ENCODE data around the gene CYBC1. TPM values are rescaled to one million over a fixed set of nuclear protein-coding genes. Genes with fewer than 3 reads are reported as not detected.

CYBC1 gene
- total and polyA plus RNA-seq, 9 of the 15 experiments (the other 6 are each of a cell fraction or from before 2014, with no cell fraction given) = 1.3 to 71.8 (median 49.9) TPM

DNA sequence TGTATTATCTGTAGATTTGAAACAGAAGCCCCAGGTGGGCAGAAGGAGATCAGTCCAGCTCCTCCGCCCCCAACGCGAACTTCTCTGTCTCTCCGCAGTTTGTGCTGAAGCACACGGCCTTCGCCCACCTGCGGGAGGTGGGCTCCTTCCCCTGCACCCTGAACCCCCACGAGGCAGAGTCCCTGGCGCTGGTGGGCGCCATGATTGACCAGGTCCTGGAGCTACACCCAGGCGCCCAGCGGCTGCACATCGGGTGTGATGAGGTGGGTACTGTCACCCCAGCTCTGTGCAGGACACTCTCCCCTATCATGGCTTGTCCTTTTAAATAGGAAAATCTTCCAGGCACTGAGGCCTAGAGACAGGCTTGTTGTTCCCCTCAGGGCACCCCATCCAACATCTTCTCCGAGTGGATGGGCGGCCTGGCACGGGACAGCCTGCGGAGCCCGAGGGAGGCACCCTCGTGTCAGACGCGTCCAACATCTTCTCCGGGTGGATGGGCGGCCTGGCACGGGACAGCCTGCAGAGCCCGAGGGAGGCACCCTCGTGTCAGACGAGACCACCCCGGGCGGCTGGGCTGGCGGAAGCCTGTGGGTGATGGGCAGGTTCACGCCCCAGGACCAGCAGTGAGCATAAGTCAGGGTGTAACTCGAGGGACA is 16.9 kb downstream of the CYBC1 start:
- no peaks in the 10 kb centered on the region for H3K27me3 ChIP-seq (ENCODE audit: control insufficient read depth in 2 of 2, insufficient read depth in 2 of 2, low read length in 2 of 2)
- TF ChIP-seq PBX2 (CRISPR knock-in tag; IDR thresholded peaks at IDR 0.05; ENCODE audit: low read depth) (no peak), PBX2 (tag; conservative IDR thresholded peaks at IDR 0.05; ENCODE audit: low read depth) (no peak), POLR2G (IDR thresholded peaks at IDR 0.05; ENCODE audit: low read depth, low read length) (peak; percentile 31), MITF (IDR thresholded peaks at IDR 0.05) (no peak)
- no peaks in the 10 kb centered on the region for H4K20me1 ChIP-seq (replicated peaks; ENCODE audit: control insufficient read depth, insufficient read depth, low read length)
- H3K9me3 ChIP-seq (replicated peaks; ENCODE audit: control insufficient read depth, insufficient read depth, low read depth, low read length) = no peaks in the 10 kb centered on the region
- peak overlapping the region in 1 of 2 experiments; percentile 52; a peak in 2 of 4 replicates for H3K9ac ChIP-seq (ENCODE audit: insufficient read depth in 1 of 2, low read depth in 2 of 2, low read length in 2 of 2)
- no peaks in the 10 kb centered on the region for H3K36me3 ChIP-seq (ENCODE audit: control insufficient read depth, insufficient read depth, low read length)
- in situ Hi-C loops (cut with MboI) (no loop called here), intact Hi-C loops (cut with micrococcal nuclease) (no loop called here)
- H3K4me2 ChIP-seq (ENCODE audit: insufficient read depth, low read length) = no peak overlapping the region
- no peaks in the 10 kb centered on the region for H3K9me1 ChIP-seq (ENCODE audit: control insufficient read depth, insufficient read depth, low read length)
- BruUV-seq (replicated peaks) = no TSS peak
- peaks cover 0 to 43% of the 10 kb centered on the region in 2 experiments; a peak in 2 of 5 replicates for H3K4me1 ChIP-seq (replicated peaks in 1 of 2; ENCODE audit: control insufficient read depth in 2 of 2, insufficient read depth in 2 of 2, low read length in 2 of 2)
- ATAC-seq (no peak), FAIRE-seq (no peak), DNase-seq (ENCODE audit: extremely low read depth in 1 of 4, low spot score in 3 of 4) (no peak)
- 75% methylated on average over 23 of the region's 32 CpGs for WGBS (ENCODE audit: insufficient coverage, low coverage, missing lambda C conversion rate)
- H3K4me3 ChIP-seq = no peak overlapping the region
- no peak overlapping the region for H3K27ac ChIP-seq (ENCODE audit: extremely low read depth, low read depth, low read length)
- H2AFZ ChIP-seq (ENCODE audit: low read depth, low read length) = no peak overlapping the region
- POLR2A ChIA-PET = interaction anchor here (0.5 to 1.3 kb wide), 3 partner anchors 9 to 353 kb away, joined by 3 to 5 read pairs (median 4); no protein-coding TSS in a partner anchor
- no peaks in the 10 kb centered on the region for H3K79me2 ChIP-seq (ENCODE audit: control insufficient read depth, insufficient read depth, low read length)
- CTCF ChIA-PET (ENCODE audit: low intra/inter-chr PET ratio) = no interaction called here

Measured in K562 (cell line).